Gastrocnemius medialis (tissue), 4 donors: ENCODE results near the gene MESP2. TPM values are rescaled to one million over a fixed set of nuclear protein-coding genes. Genes with fewer than 3 reads are reported as not detected.

Experiments
- ATAC-seq, 2 donors: fragments of 150-250 bp; one replicate each; pipeline ENCODE4 v1.9.1; 2016
- DNase-seq, 2 donors: peaks; one replicate each; pipeline ENCODE4 v3.0.0-alpha.2; 2019
- H3K27ac ChIP-seq, 4 donors: fragments of 200-600 bp; sonication (generic); 1 replicate in 1 of 4; 2 replicates in 3 of 4; pipeline ENCODE4 v1.5.1; 2016 to 2018; ENCODE audit warnings: mild to moderate bottlenecking in 2 of 4, moderate library complexity in 1 of 4
- H3K27me3 ChIP-seq, 3 donors: fragments of 200-600 bp; sonication (generic) in 2 of 3; 1 replicate in 1 of 3; 2 replicates in 2 of 3; pipeline versions ENCODE4 v1.5.1 to v1.6.0; 2016 to 2019; ENCODE audit warnings: mild to moderate bottlenecking in 1 of 3, moderate library complexity in 1 of 3
- H3K36me3 ChIP-seq, 2 donors: fragments of 200-600 bp; sonication (generic) in 1 of 2; one replicate each; pipeline ENCODE4 v1.5.1; 2017 to 2018
- H3K4me1 ChIP-seq, 2 donors: fragments of 200-600 bp; sonication (generic) in 1 of 2; one replicate each; pipeline ENCODE4 v1.5.1; 2016 to 2017; ENCODE audit warnings: mild to moderate bottlenecking in 2 of 2
- H3K4me3 ChIP-seq, 4 donors: fragments of 200-600 bp; sonication (generic) in 3 of 4; 1 replicate in 1 of 4; 2 replicates in 3 of 4; pipeline ENCODE4 v1.5.1; 2016 to 2019; ENCODE audit warnings: mild to moderate bottlenecking in 2 of 4
- H3K9me3 ChIP-seq, 3 donors: fragments of 200-600 bp; sonication (generic) in 2 of 3; 1 replicate in 1 of 3; 2 replicates in 2 of 3; pipeline ENCODE4 v1.5.1; 2016 to 2019
- POLR2A ChIP-seq, 2 donors: fragments of 450-650 bp; IDR thresholded peaks; one replicate each; pipeline ENCODE4 v1.6.1; 2017; ENCODE audit warnings: antibody characterized with exemption in 2 of 2, mild to moderate bottlenecking in 2 of 2, moderate library complexity in 2 of 2
- in situ Hi-C, 4 donors: fragments of 200-750 bp; cut with MboI; loops; one replicate each; pipeline versions ENCODE4 v1.15.0 to v1.8.0; 2017; ENCODE audit warnings: low sequenced_read_pairs in 4 of 4
- intact Hi-C: fragments of 100-400 bp; cut with DNase I; formaldehyde crosslinking; loops from one replicate; pipeline ENCODE4 v1.15.1; 2023; ENCODE audit warnings: low total_unique reads
- total RNA-seq, 4 donors: library from RNA; depleted of rRNA; stranded (reverse); fragments of >200 nt; gene quantifications; one replicate each; pipeline versions ENCODE4 v1.1.0 to v1.2.3, GENCODE V29; 2016
- TF ChIP-seq, protein P1 (sequence below), 5 experiments: fragments of 450-650 bp in 3 of 5; fragments of 200-600 bp in 2 of 5; sonication (generic) in 2 of 5; IDR thresholded peaks in 4 of 5; conservative IDR thresholded peaks in 1 of 5; 1 replicate in 4 of 5; 2 replicates in 1 of 5; pipeline ENCODE4 v1.5.1; 2016 to 2019; ENCODE audit warnings: antibody characterized with exemption in 5 of 5, mild to moderate bottlenecking in 3 of 5, moderate library complexity in 3 of 5

The MESP2 gene
- total RNA-seq, 4 donors from 2014 or later, result not detected

- DNase-seq (no peak), ATAC-seq (no peak)
- TF ChIP-seq, protein P1, sequence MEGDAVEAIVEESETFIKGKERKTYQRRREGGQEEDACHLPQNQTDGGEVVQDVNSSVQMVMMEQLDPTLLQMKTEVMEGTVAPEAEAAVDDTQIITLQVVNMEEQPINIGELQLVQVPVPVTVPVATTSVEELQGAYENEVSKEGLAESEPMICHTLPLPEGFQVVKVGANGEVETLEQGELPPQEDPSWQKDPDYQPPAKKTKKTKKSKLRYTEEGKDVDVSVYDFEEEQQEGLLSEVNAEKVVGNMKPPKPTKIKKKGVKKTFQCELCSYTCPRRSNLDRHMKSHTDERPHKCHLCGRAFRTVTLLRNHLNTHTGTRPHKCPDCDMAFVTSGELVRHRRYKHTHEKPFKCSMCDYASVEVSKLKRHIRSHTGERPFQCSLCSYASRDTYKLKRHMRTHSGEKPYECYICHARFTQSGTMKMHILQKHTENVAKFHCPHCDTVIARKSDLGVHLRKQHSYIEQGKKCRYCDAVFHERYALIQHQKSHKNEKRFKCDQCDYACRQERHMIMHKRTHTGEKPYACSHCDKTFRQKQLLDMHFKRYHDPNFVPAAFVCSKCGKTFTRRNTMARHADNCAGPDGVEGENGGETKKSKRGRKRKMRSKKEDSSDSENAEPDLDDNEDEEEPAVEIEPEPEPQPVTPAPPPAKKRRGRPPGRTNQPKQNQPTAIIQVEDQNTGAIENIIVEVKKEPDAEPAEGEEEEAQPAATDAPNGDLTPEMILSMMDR (IDR thresholded peaks at IDR 0.05 in 4 of 5, conservative IDR thresholded peaks at IDR 0.05 in 1 of 5), result no peak
- no peak for TF ChIP-seq POLR2A (IDR thresholded peaks at IDR 0.05)
- in situ Hi-C loops (no loop called here), intact Hi-C loops (no loop called here)
- H3K27ac ChIP-seq, result no peak overlapping the region
- no peak overlapping the region for H3K4me3 ChIP-seq
- no peaks in the 10 kb centered on the region for H3K9me3 ChIP-seq
- peaks cover 21 to 44% (median 31%) of the 10 kb centered on the region in 3 donors for H3K27me3 ChIP-seq
- no peaks in the 10 kb centered on the region for H3K36me3 ChIP-seq
- H3K4me1 ChIP-seq, result no peaks in the 10 kb centered on the region
Measured at GRCh38 chr15:89820666-89821611, 44.8 kb downstream of the MESP2 start.

GRCh38 chr15:89822026-89822425 lies 45.9 kb downstream of the MESP2 start:
- DNase-seq (no peak), ATAC-seq (no peak)
- H3K4me1 ChIP-seq, result no peaks in the 10 kb centered on the region
- no peaks in the 10 kb centered on the region for H3K36me3 ChIP-seq
- H3K4me3 ChIP-seq, result no peak overlapping the region
- no peaks in the 10 kb centered on the region for H3K9me3 ChIP-seq
- intact Hi-C loops (no loop called here), in situ Hi-C loops (no loop called here)
- peaks cover 12 to 35% (median 22%) of the 10 kb centered on the region in 3 donors for H3K27me3 ChIP-seq
- TF ChIP-seq, protein P1 (IDR thresholded peaks at IDR 0.05 in 4 of 5, conservative IDR thresholded peaks at IDR 0.05 in 1 of 5), result no peak
- TF ChIP-seq POLR2A (IDR thresholded peaks at IDR 0.05), result no peak
- no peak overlapping the region for H3K27ac ChIP-seq

GRCh38 chr15:89822611-89822950 lies 46.4 kb downstream of the MESP2 start:
- Histone ChIP-seq H3K27me3 (peaks cover 11 to 31% (median 17%) of the 10 kb centered on the region in 3 donors), H3K4me3 (no peak overlapping the region), H3K4me1 (peaks cover 0 to under 1% of the 10 kb centered on the region in 2 donors), H3K36me3 (no peaks in the 10 kb centered on the region), H3K27ac (no peak overlapping the region), H3K9me3 (no peaks in the 10 kb centered on the region)
- DNase-seq, result no peak
- TF ChIP-seq POLR2A (IDR thresholded peaks at IDR 0.05), result no peak
- intact Hi-C loops, result no loop called here
- in situ Hi-C loops, result no loop called here
- ATAC-seq, result no peak

- intact Hi-C loops (no loop called here), in situ Hi-C loops (no loop called here)
- DNase-seq (no peak), ATAC-seq (no peak)
- Histone ChIP-seq H3K4me3 (no peak overlapping the region), H3K9me3 (no peaks in the 10 kb centered on the region), H3K4me1 (peaks cover 5 to 6% of the 10 kb centered on the region in 2 donors), H3K36me3 (no peaks in the 10 kb centered on the region), H3K27ac (no peak overlapping the region), H3K27me3 (peaks cover 8 to 27% (median 15%) of the 10 kb centered on the region in 3 donors)
- TF ChIP-seq, protein P1 (IDR thresholded peaks at IDR 0.05 in 4 of 5, conservative IDR thresholded peaks at IDR 0.05 in 1 of 5), result no peak
- no peak for TF ChIP-seq POLR2A (IDR thresholded peaks at IDR 0.05)
Measured at GRCh38 chr15:89822951-89823711, 47.0 kb downstream of the MESP2 start.
